Fibroblast of lung (primary cell): Measurements from ENCODE around the gene FSTL4.

Experiments
- EZH2 ChIP-seq: IDR thresholded peaks from 2 replicates; pipeline ENCODE4 v1.5.1; 2012; ENCODE audit warnings: low read length, control low read depth, mild to moderate bottlenecking; ENCODE audit errors: missing control alignments
- TF ChIP-seq, protein P1 (sequence below), 2 donors: IDR thresholded peaks in 1 of 2; conservative IDR thresholded peaks in 1 of 2; 1 replicate in 1 of 2; 2 replicates in 1 of 2; pipeline ENCODE4 v1.5.1; 2011 to 2012; ENCODE audit warnings: low read length in 2 of 2, control low read depth in 1 of 2, inconsistent platforms in 1 of 2, low read depth in 1 of 2, mild to moderate bottlenecking in 1 of 2

- TF ChIP-seq, protein P1, sequence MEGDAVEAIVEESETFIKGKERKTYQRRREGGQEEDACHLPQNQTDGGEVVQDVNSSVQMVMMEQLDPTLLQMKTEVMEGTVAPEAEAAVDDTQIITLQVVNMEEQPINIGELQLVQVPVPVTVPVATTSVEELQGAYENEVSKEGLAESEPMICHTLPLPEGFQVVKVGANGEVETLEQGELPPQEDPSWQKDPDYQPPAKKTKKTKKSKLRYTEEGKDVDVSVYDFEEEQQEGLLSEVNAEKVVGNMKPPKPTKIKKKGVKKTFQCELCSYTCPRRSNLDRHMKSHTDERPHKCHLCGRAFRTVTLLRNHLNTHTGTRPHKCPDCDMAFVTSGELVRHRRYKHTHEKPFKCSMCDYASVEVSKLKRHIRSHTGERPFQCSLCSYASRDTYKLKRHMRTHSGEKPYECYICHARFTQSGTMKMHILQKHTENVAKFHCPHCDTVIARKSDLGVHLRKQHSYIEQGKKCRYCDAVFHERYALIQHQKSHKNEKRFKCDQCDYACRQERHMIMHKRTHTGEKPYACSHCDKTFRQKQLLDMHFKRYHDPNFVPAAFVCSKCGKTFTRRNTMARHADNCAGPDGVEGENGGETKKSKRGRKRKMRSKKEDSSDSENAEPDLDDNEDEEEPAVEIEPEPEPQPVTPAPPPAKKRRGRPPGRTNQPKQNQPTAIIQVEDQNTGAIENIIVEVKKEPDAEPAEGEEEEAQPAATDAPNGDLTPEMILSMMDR (conservative IDR thresholded peaks at IDR 0.05 in 1 of 2, IDR thresholded peaks at IDR 0.05 in 1 of 2; ENCODE audit: low read depth in 1 of 2, low read length in 2 of 2) = no peak
- no peak for TF ChIP-seq EZH2
These were observed 315.0 kb downstream of the FSTL4 start for GRCh38 chr5:133297293-133297692.
